ENCODE measurements around the gene LTBP1.

- TF ChIP-seq CTCF (IDR thresholded peaks at IDR 0.05; ENCODE audit: insufficient read depth, low read depth, low read length) (no peak), EZH2 (IDR thresholded peaks at IDR 0.05; ENCODE audit: insufficient read depth, low read length) (no peak)
These were observed 395.4 kb downstream of the LTBP1 start for GRCh38 chr2:33342171-33342570.

Measured in astrocyte (in vitro differentiated cells and primary cell).